Esophagus muscularis mucosa (tissue), 3 donors: ENCODE measurements around the gene TAF10.

ENCODE experiments used
- CTCF ChIP-seq, 3 experiments: fragments of 200-600 bp in 2 of 3; fragments of 450-650 bp in 1 of 3; sonication (generic) in 2 of 3; IDR thresholded peaks; one replicate each; pipeline ENCODE4 v1.5.1; 2017 to 2019; ENCODE audit warnings: antibody characterized with exemption in 3 of 3, mild to moderate bottlenecking in 2 of 3, moderate library complexity in 1 of 3
- POLR2A ChIP-seq: fragments of 450-650 bp; IDR thresholded peaks from one replicate; pipeline ENCODE4 v1.6.1; 2017; ENCODE audit warnings: antibody characterized with exemption, moderate library complexity, mild to moderate bottlenecking, low read depth

- TF ChIP-seq CTCF (IDR thresholded peaks at IDR 0.05) (no peak), POLR2A (no peak)
Observed at GRCh38 chr11:6635082-6635932, 23.3 kb upstream of the TAF10 start.
